ENCODE measurements around the gene TRIOBP.
"Not testable (repeated sequence)": the region's sequence is repeated elsewhere in the genome, so short reads cannot be mapped to it uniquely, and the experiment has no call there.

Gene TRIOBP

DNA sequence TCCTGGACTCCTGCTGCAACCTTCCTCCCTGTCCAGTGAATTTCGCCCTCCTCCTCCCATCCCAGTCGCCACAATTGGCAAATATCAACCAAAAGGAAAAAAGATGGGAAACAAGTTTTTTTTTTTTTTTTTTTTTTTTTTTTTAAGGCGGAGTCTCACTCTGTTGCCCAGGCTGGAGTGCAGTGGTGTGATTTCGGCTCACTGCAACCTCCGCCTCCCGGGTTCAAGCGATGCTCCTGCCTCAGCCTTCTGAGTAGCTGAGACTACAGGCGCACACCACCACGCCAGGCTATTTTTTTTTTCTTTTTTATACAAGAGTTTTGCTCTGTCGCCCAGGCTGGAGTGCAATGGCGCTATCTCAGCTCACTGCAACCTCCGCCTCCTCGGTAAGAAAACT is 590 bp upstream of the TRIOBP start:
- not testable (repeated sequence) for DNase-seq

DNA sequence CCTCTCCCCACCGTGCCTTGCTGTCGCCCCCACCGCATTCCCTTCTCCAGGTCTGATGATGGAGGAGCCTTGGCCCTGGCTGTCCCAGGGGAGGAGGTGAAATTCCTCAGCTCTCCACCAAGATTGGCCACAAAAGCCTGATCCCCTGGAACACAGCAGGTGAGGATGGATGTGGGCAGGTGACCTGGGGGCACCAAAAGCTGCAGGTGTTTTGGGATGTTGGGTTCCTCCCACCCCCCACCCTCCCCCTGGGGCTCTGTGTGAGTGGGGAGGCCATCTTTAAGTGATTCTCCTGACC is 639 bp downstream of the TRIOBP start:
- no peak for DNase-seq

DNA sequence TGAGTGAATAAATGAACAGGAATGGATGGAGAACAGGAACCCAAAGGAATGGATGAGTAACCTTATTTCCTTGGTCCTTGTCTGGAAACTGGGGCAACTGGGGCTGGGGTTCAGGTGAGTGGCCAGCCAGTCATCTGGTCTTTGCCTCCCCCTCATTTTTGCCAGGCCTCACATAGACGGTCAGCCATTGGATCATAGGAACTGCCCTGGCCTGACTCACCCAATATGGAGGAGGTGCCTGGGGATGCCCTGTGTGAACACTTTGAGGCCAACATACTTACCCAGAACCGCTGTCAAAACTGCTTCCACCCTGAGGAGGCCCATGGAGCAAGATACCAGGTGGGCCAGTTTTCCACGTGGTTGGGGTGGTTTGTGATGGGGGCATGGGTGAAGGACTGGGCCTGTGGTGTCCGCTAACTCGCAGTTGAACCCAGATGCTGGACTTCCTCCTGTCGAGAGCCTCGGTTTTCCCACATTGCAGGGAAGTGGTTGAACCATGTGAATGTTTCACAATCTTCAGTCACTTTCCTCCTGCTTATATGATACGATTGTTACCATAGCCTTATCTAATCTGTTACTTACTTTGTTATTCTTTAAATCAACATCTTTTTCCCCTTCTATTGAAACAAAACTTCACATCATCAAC is 4.4 kb downstream of the TRIOBP start:
- DNase-seq: no peak

DNA sequence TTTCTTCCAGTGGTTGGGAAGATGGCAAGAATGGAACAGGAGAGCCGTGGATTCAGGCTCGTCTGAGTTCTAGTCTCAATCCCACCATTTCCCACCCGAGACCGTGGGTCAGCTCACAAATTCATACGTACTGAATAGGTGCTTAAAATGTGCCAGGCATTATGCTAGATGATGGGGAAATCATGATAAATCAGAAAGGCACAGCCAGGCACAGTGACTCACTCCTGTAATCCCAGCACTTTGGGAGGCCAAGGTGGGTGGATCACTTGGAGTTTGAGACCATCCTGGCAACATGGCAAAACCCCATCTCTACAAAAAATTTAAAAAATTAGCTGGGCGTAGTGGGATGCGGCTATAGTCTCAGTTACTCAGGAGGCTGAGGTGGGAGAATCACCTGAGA is 7.1 kb downstream of the TRIOBP start:
- no peak for DNase-seq

DNA sequence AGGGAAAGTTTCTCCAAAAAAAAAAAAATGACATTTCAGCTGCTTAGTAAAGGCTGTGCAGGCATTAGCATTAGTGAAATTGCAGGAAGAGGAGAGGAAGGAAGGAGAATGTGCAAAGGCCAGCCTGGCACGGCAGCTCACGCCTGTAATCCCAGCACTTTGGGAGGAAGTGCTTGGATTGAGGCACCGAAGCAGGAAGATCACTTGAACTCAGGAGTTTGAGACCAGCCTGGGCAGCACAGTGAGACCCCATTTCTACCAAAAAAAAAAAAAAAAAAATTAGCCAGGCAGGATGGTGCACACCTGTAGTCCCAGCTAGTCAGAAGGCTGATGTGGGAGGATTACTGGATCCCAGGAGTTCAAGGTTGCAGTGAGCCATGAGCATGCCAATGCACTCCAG is 7.8 kb downstream of the TRIOBP start:
- DNase-seq: no peak

DNA sequence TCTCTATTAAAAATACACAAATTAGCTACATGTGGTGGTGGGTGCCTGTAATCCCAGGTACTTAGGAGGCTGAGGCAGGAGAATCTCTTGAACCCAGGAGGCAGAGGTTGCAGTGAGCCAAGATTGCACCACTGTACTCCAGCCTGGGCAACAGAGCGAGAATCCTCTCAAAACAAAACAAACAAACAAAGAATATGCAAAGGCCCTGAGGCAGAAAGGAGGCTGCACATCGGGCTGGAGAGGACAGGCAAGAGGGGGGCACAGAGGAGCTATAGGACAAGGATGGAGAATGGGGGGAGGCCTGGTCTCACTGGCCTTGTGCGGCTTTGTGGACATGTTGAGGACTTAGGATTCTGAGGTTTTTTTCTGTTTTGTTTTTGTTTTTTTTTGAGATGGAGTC is 8.4 kb downstream of the TRIOBP start:
- no peak for DNase-seq

DNA sequence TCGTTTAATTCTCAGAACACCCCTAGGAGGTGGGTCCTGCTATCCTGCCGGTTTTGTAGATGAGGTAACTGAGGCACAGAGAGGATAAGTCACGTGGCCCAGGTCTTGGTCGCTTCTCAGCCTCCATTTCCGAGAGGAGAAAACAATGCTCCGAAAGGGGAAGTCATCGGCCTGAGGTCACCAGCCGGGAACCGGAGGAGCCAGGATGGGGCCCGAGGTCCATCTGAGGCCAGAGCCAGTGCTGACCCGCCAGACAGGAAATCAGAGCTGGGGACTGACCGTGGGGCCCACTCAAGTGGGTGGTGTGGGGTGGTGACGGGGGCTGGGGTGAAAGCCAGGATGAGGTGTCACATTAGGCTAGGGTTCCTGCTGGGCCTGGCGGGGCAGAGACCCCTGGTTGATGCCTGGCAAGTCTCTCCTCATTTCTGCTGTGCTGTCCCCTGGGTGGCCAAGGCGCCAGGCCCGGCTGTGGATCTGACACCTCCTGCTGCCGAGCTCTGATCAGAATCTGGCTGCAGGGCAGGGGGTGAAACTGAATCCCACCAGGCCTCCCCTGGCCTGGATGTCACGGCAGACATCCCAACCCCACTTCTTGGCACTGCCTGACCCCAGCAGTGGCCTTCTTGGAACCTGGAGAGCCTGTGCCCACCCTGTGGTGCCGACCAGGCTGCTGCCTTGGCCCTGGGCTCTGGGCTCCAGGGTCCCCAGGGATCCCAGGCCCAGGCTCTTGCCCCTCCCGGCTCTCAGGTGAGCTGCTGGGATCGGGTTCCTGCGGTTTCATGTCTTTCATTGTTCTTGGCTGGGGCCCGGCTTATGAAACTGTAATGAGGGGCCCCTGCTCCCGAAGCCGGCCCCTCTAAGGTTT is 12.0 kb downstream of the TRIOBP start:
- peak; percentile 32 for DNase-seq

DNA sequence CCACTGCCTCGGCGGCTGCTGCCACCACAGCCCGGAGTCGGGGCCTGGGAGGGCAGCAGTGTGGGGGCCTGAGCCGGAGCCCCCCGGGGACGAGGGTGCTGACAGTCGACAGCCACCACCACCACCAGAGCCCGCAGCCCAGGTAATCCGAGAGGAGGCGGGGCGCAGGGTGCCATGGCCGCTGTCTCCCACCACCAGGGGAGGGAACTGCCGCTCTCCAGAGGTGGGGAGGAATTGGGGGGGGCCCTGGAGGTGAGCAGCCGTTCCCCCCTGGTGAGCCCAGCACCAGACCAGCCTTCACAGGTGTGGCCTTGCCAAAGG is 12.6 kb downstream of the TRIOBP start:
- DNase-seq: no peak

DNA sequence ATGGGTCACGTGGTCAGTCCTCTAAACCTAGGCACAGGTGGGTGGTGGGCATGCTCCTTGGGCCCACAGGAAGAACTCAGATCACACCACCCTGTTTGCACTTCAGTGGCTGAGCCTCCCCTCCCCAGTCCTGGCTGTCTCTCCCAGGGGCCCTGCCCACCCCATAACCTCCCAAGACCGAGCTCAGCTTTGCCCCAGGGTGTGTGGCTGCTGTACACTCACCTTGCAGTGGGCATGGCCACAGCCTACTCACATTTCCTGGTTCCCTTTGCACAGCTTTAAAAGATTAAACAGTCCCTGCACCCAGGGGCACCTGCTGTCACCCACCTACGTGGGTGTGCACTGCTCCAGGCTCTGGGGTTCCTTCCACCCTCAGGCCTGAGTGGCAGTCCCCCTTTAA is 13.8 kb downstream of the TRIOBP start:
- DNase-seq: no peak

DNA sequence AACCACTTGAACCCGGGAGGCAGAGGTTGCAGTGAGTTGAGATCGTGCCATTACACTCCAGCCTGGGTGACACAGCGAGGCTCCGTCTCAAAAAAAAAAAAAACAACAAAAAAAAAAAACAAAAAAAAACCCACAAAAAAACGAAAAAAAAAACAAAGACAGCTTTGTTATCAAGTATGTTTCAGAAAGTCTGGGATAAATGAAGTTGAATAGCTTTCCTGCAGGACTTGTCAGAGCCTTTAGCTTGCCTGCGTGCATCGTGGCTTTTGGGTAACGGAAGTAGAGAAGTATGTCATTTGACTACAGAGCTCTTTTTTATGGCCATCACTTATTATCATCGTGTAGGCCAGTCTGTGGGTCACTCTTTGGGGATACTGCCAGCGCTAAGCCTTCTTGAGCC is 14.6 kb downstream of the TRIOBP start:
- no peak for DNase-seq

DNA sequence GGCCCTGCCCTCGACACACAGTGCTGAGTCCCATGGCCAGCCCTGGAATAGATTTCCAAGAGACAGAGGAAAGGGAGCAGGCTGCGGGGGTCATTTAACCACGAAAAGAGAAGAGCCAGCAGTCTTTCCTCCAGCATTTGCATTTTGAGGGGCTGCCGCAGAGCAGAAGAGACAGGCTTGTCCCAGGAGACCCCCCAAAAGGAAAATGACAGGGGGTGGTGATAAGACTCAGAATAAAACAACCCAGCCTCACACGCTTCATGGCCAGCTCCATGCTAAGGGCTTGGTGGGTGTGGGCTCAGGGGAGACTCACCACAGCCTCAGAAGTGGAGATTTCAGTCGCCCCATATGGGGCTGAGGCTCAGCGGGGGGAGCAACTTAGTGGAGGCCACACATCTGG is 16.9 kb downstream of the TRIOBP start:
- no peak for DNase-seq

DNA sequence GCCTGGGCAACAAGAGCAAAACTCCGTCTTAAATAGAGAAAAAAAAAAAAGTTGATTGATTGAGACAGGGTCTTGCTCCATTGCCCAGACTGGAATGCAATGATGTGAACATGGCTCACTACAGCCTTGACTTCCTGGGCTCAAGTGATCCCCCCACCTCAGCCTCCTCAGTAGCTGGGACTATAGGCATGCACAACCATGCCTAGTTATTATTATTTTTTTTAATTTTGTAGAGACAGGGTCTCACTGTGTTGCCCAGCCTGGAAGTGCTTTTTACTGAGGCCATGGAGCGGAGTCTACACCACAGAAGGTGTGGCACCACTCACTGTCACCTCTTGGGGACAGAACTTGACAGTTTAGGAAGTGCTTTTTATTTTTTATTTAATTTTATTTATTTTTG is 17.8 kb downstream of the TRIOBP start:
- no peak for DNase-seq

DNA sequence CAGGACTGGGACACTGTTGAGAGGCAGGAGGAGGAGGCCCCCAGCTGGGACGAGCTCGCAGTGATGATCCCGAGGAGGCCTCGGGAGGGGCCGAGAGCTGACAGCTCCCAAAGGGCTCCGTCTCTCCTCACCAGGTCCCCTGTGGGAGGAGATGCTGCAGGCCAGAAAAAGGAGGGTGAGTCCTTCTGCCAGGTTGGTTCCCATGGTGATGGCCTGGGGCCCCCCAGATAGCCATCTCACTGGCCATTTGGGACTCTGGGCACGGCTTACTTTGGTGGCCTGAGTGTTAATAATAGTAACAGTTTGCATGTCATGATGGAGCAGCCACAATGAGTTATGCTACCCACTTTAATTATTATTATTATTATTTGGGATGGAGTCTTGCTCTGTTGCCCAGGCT is 18.9 kb downstream of the TRIOBP start:
- no peak for DNase-seq

DNA sequence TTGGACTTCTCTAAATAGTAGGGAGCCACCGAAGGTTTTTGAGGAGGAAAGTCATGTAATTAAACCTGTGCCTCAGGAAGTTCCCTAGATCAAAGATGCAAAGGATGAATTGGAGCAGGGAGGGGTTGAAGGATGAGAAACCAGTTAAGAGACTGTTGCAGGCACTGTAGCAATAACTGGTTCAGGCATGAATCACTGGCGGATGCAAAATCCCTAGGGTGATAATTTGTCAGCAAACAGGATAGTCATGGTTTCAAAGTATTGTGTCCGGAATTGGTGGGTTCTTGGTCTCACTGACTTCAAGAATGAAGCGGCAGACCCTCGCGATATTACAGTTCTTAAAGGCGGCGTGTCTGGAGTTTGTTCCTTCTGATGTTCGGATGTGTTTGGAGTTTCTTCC is 19.9 kb downstream of the TRIOBP start:
- DNase-seq: no peak

DNA sequence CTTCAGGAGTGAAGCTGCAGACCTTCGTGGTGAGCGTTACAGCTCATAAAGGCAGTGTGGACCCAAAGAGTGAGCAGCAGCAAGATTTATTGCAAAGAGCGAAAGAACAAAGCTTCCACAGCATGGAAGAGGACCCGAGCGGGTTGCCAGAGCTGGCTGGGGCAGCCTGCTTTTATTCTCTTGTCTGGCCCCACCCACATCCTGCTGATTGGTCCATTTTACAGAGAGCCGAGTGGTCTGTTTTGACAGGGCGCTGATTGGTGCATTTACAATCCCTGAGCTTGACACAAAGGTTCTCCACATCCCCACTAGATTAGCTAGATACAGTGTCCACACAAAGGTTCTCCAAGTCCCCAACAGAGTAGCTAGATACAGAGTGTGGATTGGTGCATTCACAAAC is 20.4 kb downstream of the TRIOBP start:
- DNase-seq: not testable (repeated sequence)

DNA sequence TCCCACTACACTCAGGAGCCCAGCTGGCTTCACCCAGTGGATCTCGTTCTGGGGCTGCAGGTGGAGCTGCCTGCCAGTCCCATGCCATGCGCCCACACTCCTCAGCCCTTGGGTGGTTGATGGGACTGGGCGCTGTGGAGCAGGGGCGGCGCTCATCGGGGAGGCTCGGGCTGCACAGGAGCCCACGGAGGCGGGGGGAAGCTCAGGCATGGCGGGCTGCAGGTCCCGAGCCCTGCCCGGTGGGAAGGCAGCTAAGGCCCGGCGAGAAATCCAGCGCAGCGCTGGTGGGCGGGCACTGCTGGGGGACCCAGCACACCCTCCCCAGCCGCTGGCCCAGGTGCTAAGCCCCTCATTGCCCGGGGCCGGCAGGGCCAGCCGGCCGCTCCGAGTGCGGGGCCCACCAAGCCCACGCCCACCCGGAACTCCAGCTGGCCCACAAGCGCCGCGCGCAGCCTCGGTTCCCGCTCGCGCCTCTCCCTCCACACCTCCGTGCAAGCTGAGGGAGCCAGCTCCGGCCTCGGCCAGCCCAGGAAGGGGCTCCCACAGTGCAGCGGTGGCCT is 21.0 kb downstream of the TRIOBP start:
- DNase-seq: not testable (repeated sequence)

DNA sequence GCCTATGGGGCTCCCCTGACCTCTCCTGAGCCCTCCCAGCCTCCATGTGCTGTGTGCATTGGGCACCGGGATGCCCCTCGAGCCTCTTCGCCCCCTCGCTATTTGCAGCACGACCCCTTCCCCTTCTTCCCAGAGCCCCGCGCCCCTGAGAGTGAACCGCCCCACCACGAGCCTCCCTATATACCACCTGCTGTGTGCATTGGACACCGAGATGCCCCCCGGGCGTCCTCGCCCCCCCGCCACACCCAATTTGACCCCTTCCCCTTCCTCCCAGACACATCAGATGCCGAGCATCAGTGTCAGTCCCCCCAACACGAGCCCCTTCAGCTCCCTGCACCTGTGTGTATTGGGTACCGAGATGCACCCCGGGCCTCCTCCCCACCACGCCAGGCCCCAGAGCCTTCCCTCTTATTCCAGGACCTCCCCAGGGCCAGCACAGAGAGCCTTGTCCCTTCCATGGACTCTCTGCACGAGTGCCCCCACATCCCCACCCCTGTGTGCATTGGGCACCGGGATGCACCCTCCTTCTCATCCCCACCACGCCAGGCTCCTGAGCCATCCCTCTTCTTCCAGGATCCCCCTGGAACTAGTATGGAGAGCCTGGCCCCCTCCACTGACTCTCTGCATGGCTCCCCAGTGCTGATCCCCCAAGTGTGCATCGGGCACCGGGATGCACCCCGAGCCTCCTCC is 28.8 kb downstream of the TRIOBP start:
- DNase-seq: no peak

DNA sequence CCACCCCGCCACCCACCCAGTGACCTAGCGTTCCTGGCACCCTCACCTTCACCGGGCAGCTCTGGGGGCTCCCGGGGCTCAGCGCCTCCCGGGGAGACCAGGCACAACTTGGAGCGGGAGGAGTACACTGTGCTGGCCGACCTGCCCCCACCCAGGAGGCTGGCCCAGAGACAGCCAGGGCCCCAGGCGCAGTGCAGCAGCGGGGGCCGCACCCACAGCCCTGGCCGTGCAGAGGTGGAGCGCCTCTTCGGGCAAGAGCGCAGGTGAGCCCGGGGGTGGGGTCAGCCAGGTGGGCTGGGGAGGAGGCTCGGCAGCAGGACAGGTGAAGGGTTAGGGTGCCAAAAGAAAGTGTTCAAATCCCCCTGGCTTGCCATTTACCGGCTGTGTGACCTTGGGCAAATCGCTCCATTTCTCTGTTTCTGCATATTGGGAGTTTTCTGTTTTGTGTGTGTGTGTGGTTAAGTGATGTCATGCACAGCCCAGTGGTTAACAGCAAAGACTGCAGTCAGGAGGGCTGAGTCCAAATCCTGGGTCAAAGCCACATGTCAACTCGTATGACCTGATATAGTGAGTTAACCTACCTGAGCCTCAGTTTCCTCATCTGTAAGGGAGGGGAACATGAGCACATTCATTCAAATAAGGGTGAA is 29.5 kb downstream of the TRIOBP start:
- DNase-seq: no peak

DNA sequence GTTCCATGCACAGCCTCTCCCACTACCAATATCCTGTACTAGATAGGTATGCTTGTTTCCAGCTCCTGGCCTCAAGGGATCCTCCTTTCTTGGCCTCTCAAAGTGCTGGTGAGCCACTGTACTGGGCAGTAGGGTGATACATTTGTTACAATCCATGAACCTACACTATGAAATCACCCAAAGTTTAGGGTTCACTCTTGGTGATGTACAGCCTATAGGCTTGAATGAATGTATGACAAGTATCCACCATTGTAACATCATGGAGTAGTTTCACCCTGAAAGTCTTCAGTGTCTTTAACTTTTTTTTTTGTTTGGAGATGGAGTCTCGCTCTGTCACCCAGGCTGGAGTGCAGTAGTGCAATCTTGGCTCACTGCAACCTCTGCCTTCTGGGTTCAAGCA is 31.8 kb downstream of the TRIOBP start:
- no peak for DNase-seq

DNA sequence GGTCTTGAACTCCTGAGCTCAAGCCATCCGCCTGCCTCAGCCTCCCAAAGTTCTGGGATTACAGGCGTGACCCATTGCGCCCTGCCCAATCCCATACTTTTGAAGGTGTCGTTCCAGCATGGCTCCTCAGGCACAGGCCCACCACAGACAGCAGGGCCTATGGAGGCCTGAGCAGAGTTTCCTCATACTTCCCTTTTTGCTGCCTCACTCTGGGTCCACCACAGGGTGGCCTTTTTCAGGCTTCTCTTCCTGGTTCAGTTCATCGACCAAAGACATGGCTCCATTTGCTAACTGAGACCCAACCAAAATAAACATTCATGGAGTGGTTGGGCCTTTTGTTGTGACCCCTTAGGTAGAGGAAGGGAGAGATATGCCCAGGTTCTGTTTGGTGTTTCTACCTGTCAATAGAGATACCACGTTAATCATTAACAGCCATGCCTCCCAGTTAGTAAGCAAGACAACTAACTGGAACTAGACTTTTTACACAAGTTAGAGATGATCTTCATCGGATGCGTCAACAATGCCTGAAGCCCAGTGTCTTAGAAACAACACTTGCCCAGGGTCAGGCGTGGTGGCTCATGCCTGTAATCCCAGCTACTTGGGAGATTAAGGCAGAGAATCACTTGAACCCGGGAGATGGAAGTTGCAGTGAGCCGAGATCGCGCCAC is 35.1 kb downstream of the TRIOBP start:
- DNase-seq: peak; percentile 60

DNA sequence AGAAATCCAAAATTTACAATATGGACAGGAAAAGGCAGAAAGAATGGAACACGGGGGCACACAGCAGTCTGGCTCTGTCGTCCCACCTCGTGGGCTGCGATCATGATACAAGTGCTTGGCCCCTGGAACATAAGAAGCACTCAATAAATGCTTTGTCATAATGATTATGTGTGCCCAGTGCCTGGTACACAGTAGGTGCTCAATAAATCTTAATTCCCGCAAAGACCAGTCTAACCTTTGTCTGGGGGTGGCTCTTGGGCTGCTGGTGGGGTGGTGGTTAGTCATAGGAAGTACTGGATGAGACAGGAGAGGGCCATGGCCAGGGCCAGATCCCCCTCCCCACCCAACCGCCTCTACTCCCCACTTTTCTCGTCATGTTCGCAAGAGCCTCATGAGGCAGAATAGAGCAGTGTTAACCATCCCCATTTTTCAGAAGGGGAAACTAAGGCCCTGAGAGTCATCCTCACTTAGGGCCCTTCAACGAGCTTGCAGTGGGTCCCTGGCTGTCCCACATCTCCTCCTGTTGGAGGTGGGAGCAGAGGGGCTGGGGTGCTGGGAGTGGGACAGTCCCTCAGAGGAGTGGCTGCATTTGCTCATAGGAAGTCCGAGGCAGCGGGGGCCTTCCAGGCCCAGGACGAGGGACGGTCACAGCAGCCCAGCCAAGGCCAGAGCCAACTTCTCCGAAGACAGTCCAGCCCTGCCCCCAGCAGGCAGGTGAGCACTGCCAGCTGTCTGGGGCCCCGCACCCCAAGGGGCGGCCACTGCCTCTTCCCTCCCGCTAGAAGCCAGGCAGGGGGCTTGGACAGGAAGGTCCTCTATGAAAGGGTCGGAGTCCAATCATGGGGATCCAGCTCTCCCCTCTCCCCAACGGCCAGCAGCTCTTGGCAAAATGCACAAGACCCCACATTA is 36.1 kb downstream of the TRIOBP start:
- no peak for DNase-seq

All from DMS153 (cell line).